CD4-positive, alpha-beta T cell treated with Interleukin-15 for 4 hours (primary cell): ENCODE measurements around the gene SERTAD3.
"Not testable (repeated sequence)": the region's sequence is repeated elsewhere in the genome, so short reads cannot be mapped to it uniquely, and the experiment has no call there.

Source experiments
- DNase-seq: peaks from one replicate; pipeline ENCODE4 v3.0.0-alpha.2; 2020; ENCODE audit warnings: low spot score

SERTAD3 gene

DNA sequence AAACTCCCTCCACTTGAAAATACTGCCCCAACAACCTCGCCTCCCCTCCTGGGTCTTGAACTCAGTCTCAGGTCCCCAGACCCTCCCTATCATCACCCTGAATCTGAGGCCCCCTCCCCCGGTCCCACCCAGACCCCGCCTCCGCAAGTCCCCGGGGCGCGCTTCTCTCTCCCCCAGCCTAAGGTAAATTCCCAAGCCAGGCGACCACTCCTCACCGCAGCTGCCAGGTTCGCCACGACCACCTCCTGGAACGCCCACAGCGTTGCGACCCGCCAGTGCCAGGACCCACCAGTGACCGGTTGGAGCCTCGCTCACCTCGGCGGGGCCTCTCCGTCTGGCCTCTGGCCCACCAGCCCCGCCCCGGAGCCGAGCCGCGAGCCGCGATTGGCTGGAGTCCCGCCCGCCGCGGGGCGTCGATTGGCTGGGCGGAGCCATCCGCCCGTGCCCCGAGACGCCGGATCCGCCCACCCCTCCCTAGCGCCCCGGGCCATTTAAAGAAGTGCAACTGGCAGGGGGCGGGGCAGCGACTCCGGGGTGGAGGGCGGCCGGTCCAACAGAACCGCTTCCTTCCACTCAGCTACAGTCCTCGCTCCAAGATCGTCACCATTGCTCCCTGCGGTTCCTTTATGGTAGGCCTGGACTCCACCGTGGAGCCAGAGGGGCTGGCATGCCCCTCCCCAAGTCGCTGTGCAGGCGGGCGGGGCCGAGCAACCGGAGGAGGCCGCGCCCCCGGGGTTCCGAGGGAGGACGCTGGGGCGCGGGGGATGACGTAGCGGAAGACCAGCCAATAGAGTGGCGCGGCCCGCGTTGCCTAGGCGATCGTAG, at the start of gene SERTAD3:
Gene SERTAD3 (minus strand): TSS at position 336 of the 825 bp plus-strand sequence. CDS start 2,255 bp downstream, outside the sequence.
- peak; percentile 95 for DNase-seq

GRCh38 chr19:40493778-40494177, 49.6 kb upstream of the SERTAD3 start:
- no peak for DNase-seq

DNA sequence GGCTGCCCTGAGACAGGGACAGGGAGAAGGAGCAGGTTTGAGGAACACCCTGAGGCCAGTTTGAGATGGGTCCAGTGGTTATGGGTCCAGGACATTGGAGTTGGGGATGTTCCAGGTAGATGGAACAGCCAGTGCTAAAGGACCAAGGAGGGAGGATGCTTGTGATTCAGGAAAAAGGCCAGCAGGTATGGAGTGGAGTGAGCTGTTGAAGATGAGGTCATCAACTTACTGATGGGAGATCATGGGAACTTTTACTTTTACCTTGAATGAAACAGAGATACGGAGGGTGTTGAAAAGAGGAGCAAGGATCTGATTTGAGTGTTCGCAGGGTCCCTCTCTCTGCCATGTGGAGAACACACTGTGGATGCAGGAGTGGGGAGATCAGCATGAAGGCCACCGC, 48.1 kb upstream of the SERTAD3 start:
- DNase-seq: no peak

- DNase-seq: no peak
These were observed 45.7 kb upstream of the SERTAD3 start for GRCh38 chr19:40489882-40490230.

DNA sequence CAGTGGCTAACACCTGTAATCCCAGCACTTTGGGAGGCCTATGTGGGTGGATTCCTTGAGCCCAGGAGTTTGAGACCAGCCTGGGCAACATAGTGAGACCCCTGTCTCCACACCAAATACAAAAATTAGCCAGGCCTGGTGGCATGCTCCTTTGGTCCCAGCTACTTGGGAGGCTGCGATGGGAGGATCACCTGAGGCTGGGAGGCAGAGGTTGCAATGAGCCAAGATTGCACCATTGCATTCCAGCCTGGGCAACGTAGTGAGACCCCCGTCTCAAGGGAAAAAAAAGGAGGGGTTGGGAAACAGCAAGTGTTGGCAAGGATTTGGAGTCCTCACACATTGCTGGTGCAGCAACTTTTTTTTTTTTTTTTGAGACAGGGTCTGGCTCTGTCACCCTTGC, 41.9 kb upstream of the SERTAD3 start:
- DNase-seq: no peak

DNA sequence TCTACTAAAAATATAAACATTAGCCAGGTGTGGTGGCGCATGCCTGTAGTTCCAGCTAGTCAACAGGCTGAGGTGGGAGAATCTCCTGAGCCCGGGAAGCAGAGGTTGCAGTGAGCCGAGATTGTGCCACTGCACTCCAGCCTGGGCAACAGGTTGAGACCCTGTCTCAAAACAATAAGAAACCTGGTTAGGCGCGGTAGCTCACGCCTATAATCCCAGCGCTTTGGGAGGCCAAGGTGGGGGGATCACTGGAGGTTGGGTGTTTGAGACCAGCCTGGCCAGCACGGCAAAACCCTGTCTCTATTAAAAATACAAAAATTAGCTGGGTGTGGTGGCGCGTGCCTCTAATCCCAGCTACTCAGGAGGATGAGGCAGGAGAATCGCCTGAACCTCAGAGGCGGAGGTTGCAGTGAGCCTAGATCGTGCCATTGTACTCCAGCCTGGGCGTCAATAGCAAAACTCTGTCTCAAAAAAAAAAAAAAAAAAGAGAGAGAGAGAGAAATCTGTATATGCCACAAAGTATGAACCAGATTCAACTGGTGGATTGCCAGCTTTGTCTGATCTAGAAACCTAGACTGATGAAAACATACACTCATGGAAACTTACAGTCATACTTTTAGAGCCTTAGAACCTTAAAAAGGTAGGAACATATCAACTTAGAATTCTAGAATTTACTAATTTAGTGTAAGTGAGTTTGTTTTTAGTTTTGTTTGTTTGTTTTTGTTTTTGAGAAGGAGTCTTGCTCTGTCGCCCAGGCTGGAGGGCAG, 31.9 kb upstream of the SERTAD3 start:
- DNase-seq: not testable (repeated sequence)

GRCh38 chr19:40474737-40475136, 30.6 kb upstream of the SERTAD3 start:
- DNase-seq: no peak

GRCh38 chr19:40472516-40472915, 28.4 kb upstream of the SERTAD3 start:
- DNase-seq: no peak

- no peak for DNase-seq
These were observed 27.0 kb upstream of the SERTAD3 start for GRCh38 chr19:40471111-40471510.

DNA sequence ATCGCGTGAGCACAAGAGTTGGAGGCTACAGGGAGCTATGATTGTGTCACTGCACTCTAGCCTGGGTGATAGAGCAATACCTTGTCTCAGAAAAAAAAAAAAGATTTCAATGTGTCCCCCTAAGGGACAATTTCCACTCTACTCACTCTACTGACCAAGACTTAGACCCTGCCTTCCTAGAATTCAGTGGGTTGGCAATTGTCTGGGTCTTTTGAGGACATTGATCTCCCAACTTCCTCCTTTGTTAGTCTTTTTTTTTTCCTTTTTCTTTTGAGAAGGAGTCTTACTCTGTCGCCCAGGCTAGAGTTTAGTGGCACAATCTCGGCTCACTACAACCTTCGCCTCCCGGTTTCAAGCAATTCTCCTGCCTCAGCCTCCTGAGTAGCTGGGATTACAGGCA, 24.9 kb upstream of the SERTAD3 start:
- DNase-seq: no peak

DNA sequence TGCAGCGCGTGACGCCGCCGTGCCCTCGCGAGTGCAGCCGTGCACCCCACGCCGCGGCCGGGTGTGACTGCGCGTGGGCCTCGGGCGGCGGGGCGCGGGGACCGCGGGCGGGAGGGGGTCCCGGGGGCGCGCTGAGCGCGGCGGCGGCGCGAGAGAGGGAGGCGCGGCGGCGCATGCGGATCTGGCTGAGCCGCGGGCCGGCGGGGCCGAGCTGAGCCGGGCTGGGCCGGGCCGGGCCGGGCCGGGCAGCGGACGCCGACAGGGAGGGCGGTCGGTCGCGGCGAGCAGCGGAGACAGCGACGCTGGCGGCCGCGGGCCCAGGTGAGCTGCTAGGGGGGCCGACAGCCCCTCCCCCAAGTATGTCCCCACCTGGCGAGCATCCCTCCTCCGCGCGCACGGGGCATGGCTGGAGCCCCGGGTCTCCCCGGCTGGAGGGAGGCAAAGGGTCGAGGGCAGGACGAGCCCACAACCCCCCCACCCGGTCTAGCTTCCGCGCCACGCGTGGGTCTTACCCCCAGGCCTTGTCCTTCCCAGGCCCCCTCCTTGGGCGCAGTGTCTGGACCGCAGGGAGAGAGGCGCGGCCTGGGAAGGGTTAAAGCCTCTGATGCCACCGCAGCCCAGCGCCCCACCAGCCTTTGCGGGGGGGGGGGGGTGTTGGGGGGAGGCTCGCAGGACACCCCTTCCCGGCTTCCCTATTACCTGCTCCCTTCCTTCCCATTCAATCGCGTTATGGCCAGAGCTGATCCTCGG, 23.0 kb upstream of the SERTAD3 start, which contains the start of gene SPTBN4:
Gene SPTBN4 (plus strand): TSS at position 17 of the 750 bp plus-strand sequence. CDS start 5,621 bp downstream, outside the sequence.
- DNase-seq: no peak

GRCh38 chr19:40466219-40466984, 22.3 kb upstream of the SERTAD3 start:
- peak; percentile 85 for DNase-seq

DNA sequence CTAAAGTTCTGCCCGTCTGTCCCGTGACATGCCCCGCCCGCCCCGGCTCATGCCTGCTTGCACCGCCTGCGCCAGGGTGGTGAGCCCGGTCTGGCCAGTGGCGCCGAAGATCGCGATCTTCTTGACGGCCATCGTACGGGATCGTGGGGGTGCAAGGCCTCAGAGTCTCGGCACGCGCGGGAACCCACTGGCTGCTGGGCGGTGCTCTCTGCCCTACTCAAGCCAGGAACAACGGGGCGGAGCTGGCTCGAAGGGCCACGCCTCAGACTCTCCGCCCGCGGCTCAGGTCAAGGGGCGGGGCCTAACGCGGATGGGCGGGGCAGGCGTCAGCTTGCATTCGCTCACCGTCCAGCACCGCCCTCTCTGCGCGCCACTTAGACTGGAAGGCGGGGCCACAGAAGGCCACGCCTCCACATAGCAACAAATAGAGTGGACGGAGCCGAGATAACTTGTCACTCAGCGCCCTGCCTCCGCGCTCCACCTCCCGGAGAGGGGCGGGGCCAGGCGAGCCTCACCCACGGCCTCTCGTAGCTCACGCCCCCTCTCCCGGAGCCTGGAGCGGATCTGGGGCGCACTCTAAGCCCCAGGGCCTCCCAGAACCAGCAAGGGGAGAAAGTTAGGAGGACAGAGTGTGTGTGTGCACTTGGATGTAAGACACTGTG, 21.6 kb upstream of the SERTAD3 start, which contains the start of gene BLVRB:
Gene BLVRB (minus strand): TSS at position 189 of the 662 bp plus-strand sequence. CDS start 57 bp downstream, at position 132.
- DNase-seq: peak; percentile 99

DNA sequence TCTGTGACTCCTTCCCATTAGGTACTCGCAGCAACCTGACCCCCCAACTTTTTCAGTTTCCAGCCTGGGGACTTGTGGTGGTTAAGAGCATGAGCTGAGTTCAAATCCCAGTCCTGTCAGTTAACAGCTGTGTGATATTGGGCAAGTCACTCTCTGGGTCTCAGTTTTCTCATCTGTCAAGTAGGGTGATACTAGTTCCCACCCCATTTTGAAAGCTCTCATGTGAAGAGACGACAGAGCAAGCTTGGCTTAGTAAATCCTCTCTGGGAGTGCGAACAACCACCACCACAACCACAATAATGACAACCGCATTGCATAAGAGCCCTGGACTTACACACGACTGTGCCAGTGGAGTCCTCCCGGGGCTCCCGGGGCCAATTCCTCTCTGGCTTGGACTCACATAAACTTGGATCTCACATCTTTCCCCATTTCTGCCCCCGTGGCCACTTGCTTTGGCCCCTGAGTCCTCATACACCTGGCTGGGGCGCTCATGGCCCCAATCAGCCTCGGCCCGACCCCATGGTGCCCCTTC, 21.0 kb upstream of the SERTAD3 start:
- peak; percentile 2 for DNase-seq

GRCh38 chr19:40464059-40465024, 20.2 kb upstream of the SERTAD3 start:
- DNase-seq: peak; percentile 74

- DNase-seq: not testable (repeated sequence)
These were observed 19.5 kb upstream of the SERTAD3 start for GRCh38 chr19:40463587-40464037.

DNA sequence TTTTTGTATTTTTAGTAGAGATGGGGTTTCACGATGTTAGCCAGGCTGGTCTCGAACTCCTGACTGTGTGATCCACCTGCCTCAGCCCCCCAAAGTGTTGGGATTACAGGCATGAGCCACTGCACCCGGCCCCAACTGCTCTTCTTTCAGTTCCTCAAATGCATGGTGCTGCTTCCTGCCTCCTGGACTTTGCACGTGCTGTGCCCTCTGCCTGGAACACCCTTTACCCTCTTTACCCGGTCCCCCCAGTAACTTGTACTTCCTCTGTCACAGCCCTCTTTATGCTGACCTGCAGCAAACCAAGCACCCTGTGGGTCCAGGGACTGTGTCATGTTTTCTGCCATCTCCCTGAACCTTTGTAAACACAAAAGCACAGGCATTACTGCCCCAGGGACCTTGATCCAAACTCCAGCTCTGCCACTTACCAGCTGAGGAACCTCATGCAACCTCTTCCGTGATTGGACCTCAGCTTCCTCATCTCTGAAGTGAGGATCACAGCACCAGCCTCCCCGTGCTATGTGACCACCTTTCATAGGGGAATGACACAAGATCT, 17.6 kb upstream of the SERTAD3 start:
- no peak for DNase-seq

DNA sequence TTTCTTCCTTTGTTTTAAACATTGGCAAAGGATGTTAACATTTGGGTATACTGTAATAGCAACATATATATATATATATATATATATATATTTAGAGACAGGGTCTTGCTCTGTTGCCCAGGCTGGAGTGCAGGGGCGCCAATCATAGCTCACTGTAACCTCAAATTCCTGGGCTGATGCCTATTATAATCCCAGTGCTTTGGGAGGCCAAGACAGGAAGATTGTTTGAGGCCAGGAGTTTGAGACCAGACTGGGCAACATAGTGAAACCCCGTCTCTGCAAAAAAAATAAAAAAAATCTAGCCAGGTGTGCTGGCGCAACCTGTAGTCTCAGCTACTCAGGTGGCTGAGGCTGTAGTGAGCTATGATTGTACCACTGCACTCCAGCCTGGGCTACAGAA, 16.1 kb upstream of the SERTAD3 start:
- no peak for DNase-seq

GRCh38 chr19:40458597-40458974, 14.5 kb upstream of the SERTAD3 start:
- DNase-seq: no peak
